ENCODE measurements around the gene ELK1. TPM values are rescaled to one million over a fixed set of nuclear protein-coding genes. Genes with fewer than 3 reads are reported as not detected.

ELK1 gene
- total and polyA plus RNA-seq, 2 of the 8 experiments (the other 6 are each of a cell fraction or from before 2014, with no cell fraction given), result 31.9 to 42.2 TPM

DNA sequence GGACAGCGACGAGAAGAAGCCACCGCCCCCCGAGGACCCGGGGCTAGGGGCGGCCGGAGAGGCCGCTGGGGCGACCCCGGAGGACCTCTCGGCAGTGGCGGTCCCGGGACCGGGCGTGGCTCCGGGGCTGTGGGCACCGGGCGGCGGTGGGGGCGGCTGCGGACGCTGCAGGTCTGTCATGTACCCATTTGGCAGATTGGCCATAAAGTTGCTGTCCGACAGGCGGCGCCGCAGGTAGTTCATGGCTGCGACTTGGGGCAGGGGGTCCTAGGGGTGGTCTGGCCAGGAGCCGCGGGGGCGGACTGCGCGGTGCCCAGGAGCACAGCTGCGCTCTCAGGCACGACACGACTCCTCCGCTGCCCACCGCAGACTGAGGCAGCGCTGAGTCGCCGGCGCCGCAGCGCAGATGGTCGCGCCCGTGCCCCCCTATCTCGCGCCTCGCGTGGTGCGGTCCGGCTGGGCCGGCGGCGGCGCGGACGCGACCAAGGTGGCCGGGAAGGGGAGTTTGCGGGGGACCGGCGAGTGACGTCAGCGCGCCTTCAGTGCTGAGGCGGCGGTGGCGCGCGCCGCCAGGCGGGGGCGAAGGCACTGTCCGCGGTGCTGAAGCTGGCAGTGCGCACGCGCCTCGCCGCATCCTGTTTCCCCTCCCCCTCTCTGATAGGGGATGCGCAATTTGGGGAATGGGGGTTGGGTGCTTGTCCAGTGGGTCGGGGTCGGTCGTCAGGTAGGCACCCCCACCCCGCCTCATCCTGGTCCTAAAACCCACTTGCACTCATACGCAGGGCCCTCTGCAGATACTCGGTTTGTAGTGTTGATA, 30.7 kb downstream of the ELK1 start, which contains the start of gene SYN1 (continued):
- TF ChIP-seq RXRA (IDR thresholded peaks at IDR 0.05; ENCODE audit: insufficient read depth, low read depth, low read length) (no peak), SP4 (IDR thresholded peaks at IDR 0.05; ENCODE audit: low read length) (no peak), TAF1 (IDR thresholded peaks at IDR 0.05; ENCODE audit: low read depth, low read length) (peak; percentile 94), POU5F1 (IDR thresholded peaks at IDR 0.05; ENCODE audit: low read depth, low read length) (no peak), CREB1 (IDR thresholded peaks at IDR 0.05) (peak; percentile 92), SRF (IDR thresholded peaks at IDR 0.05; ENCODE audit: low read depth, low read length) (no peak), RBBP5 (IDR thresholded peaks at IDR 0.05; ENCODE audit: borderline replicate concordance, low read depth, low read length) (no peak), TAF7 (optimal IDR thresholded peaks at IDR 0.05; ENCODE audit: borderline replicate concordance, low read depth, low read length) (peak; percentile 73), EGR1 (IDR thresholded peaks at IDR 0.05; ENCODE audit: borderline replicate concordance, low read depth, low read length) (peak; percentile 94), SUZ12 (IDR thresholded peaks at IDR 0.05; ENCODE audit: low read length) (no peak), CHD2 (IDR thresholded peaks at IDR 0.05; ENCODE audit: low read length) (peak; percentile 28; the same call in 1 of the 2 replicates), JUND (IDR thresholded peaks at IDR 0.05; ENCODE audit: low read length) (peak; percentile 95), BACH1 (IDR thresholded peaks at IDR 0.05; ENCODE audit: low read length) (no peak), JUN (IDR thresholded peaks at IDR 0.05; ENCODE audit: low read depth, low read length) (no peak), ZNF274 (IDR thresholded peaks at IDR 0.05; ENCODE audit: borderline replicate concordance, extremely low read depth, low read length) (no peak), EZH2 (IDR thresholded peaks at IDR 0.05; ENCODE audit: low read depth, low read length, severe bottlenecking) (no peak), SP1 (IDR thresholded peaks at IDR 0.05; ENCODE audit: low read depth, low read length) (no peak)
- TF ChIP-seq, protein P1, sequence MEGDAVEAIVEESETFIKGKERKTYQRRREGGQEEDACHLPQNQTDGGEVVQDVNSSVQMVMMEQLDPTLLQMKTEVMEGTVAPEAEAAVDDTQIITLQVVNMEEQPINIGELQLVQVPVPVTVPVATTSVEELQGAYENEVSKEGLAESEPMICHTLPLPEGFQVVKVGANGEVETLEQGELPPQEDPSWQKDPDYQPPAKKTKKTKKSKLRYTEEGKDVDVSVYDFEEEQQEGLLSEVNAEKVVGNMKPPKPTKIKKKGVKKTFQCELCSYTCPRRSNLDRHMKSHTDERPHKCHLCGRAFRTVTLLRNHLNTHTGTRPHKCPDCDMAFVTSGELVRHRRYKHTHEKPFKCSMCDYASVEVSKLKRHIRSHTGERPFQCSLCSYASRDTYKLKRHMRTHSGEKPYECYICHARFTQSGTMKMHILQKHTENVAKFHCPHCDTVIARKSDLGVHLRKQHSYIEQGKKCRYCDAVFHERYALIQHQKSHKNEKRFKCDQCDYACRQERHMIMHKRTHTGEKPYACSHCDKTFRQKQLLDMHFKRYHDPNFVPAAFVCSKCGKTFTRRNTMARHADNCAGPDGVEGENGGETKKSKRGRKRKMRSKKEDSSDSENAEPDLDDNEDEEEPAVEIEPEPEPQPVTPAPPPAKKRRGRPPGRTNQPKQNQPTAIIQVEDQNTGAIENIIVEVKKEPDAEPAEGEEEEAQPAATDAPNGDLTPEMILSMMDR (IDR thresholded peaks at IDR 0.05; ENCODE audit: control extremely low read depth in 1 of 3, insufficient read depth in 1 of 3, low read depth in 1 of 3, low read length in 3 of 3), result no peak
- TF ChIP-seq, protein P2, sequence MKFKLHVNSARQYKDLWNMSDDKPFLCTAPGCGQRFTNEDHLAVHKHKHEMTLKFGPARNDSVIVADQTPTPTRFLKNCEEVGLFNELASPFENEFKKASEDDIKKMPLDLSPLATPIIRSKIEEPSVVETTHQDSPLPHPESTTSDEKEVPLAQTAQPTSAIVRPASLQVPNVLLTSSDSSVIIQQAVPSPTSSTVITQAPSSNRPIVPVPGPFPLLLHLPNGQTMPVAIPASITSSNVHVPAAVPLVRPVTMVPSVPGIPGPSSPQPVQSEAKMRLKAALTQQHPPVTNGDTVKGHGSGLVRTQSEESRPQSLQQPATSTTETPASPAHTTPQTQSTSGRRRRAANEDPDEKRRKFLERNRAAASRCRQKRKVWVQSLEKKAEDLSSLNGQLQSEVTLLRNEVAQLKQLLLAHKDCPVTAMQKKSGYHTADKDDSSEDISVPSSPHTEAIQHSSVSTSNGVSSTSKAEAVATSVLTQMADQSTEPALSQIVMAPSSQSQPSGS (IDR thresholded peaks at IDR 0.05; ENCODE audit: low read length), result peak; percentile 95
- TF ChIP-seq, protein P3, sequence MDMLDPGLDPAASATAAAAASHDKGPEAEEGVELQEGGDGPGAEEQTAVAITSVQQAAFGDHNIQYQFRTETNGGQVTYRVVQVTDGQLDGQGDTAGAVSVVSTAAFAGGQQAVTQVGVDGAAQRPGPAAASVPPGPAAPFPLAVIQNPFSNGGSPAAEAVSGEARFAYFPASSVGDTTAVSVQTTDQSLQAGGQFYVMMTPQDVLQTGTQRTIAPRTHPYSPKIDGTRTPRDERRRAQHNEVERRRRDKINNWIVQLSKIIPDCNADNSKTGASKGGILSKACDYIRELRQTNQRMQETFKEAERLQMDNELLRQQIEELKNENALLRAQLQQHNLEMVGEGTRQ (IDR thresholded peaks at IDR 0.05; ENCODE audit: low read length), result no peak

Data from H1 (cell line).